Liver (tissue), 9 donors: ENCODE measurements around the gene ACOT11. TPM values are rescaled to one million over a fixed set of nuclear protein-coding genes. Genes with fewer than 3 reads are reported as not detected.

Experiments
- DNase-seq: peaks from one replicate; pipeline ENCODE4 v3.0.0-alpha.2; 2017; ENCODE audit warnings: low spot score
- H3K27ac ChIP-seq, 2 donors: one replicate each; pipeline ENCODE4 v1.7.0; 2013; ENCODE audit warnings: inconsistent platforms in 2 of 2, low read length in 2 of 2, control low read depth in 1 of 2, low read depth in 1 of 2, mild to moderate bottlenecking in 1 of 2
- H3K27me3 ChIP-seq, 4 donors: one replicate each; pipeline versions ENCODE4 v1.6.1 to v1.7.0; 2013; ENCODE audit warnings: low read length in 3 of 4, inconsistent platforms in 1 of 4, mild to moderate bottlenecking in 1 of 4, moderate library complexity in 1 of 4; ENCODE audit not compliant: control insufficient read depth in 4 of 4, insufficient read depth in 4 of 4
- H3K36me3 ChIP-seq, 4 donors: one replicate each; pipeline versions ENCODE4 v1.6.1 to v1.7.0; 2013; ENCODE audit warnings: low read length in 3 of 4, mild to moderate bottlenecking in 3 of 4, low read depth in 1 of 4, moderate library complexity in 1 of 4; ENCODE audit not compliant: control insufficient read depth in 4 of 4, insufficient read depth in 3 of 4
- H3K4me1 ChIP-seq, 4 donors: one replicate each; pipeline versions ENCODE4 v1.6.1 to v1.7.0; 2013; ENCODE audit warnings: low read length in 3 of 4, mild to moderate bottlenecking in 3 of 4, moderate library complexity in 1 of 4; ENCODE audit not compliant: control insufficient read depth in 4 of 4, insufficient read depth in 4 of 4
- H3K4me3 ChIP-seq, 3 donors: one replicate each; pipeline versions ENCODE4 v1.6.1 to v1.7.0; 2013; ENCODE audit warnings: low read length in 3 of 3, control low read depth in 1 of 3, low read depth in 1 of 3, mild to moderate bottlenecking in 1 of 3
- H3K9ac ChIP-seq, 2 donors: one replicate each; pipeline ENCODE4 v1.7.0; 2013; ENCODE audit warnings: low read length in 2 of 2, mild to moderate bottlenecking in 2 of 2, moderate library complexity in 2 of 2, control low read depth in 1 of 2, low read depth in 1 of 2
- H3K9me3 ChIP-seq, 4 donors: one replicate each; pipeline versions ENCODE4 v1.6.1 to v1.7.0; 2013; ENCODE audit warnings: low read length in 3 of 4; ENCODE audit not compliant: control insufficient read depth in 4 of 4
- EGR1 ChIP-seq, 2 donors: IDR thresholded peaks; 2 replicates each; pipeline ENCODE4 v1.6.1; 2016 to 2018; ENCODE audit warnings: antibody characterized with exemption in 2 of 2, low read depth in 2 of 2
- FOXA1 ChIP-seq: IDR thresholded peaks from 2 replicates; pipeline ENCODE4 v1.6.1; 2016; ENCODE audit warnings: antibody characterized with exemption
- FOXA2 ChIP-seq: IDR thresholded peaks from 2 replicates; pipeline ENCODE4 v1.6.1; 2016; ENCODE audit warnings: antibody characterized with exemption
- GABPA ChIP-seq, 2 donors: IDR thresholded peaks in 1 of 2; conservative IDR thresholded peaks in 1 of 2; 2 replicates each; pipeline ENCODE4 v1.6.1; 2016; ENCODE audit warnings: antibody characterized with exemption in 2 of 2, mild to moderate bottlenecking in 1 of 2, moderate library complexity in 1 of 2
- HNF4A ChIP-seq, 2 donors: conservative IDR thresholded peaks; 2 replicates each; pipeline ENCODE4 v1.6.1; 2016; ENCODE audit warnings: antibody characterized with exemption in 2 of 2, mild to moderate bottlenecking in 2 of 2
- HNF4G ChIP-seq: IDR thresholded peaks from 2 replicates; pipeline ENCODE4 v1.6.1; 2016; ENCODE audit warnings: antibody characterized with exemption
- JUND ChIP-seq, 2 donors: IDR thresholded peaks; 2 replicates each; pipeline ENCODE4 v1.6.1; 2016; ENCODE audit warnings: antibody characterized with exemption in 2 of 2
- MAX ChIP-seq: IDR thresholded peaks from 2 replicates; pipeline ENCODE4 v1.6.1; 2016; ENCODE audit warnings: antibody characterized with exemption
- NR2F2 ChIP-seq: IDR thresholded peaks from 2 replicates; pipeline ENCODE4 v1.6.1; 2016; ENCODE audit warnings: antibody characterized with exemption
- RAD21 ChIP-seq, 2 donors: IDR thresholded peaks; 2 replicates each; pipeline ENCODE4 v1.6.1; 2016; ENCODE audit warnings: antibody characterized with exemption in 2 of 2, mild to moderate bottlenecking in 2 of 2
- REST ChIP-seq: IDR thresholded peaks from 2 replicates; pipeline ENCODE4 v1.6.1; 2016; ENCODE audit warnings: antibody characterized with exemption, mild to moderate bottlenecking
- RXRA ChIP-seq, 2 donors: IDR thresholded peaks; 2 replicates each; pipeline ENCODE4 v1.6.1; 2017 to 2018; ENCODE audit warnings: antibody characterized with exemption in 2 of 2, mild to moderate bottlenecking in 1 of 2
- SP1 ChIP-seq: IDR thresholded peaks from 2 replicates; pipeline ENCODE4 v1.6.1; 2018; ENCODE audit warnings: antibody characterized with exemption, mild to moderate bottlenecking
- TAF1 ChIP-seq: conservative IDR thresholded peaks from 2 replicates; pipeline ENCODE4 v1.6.1; 2016; ENCODE audit warnings: antibody characterized with exemption, mild to moderate bottlenecking
- YY1 ChIP-seq: IDR thresholded peaks from 2 replicates; pipeline ENCODE4 v1.6.1; 2016; ENCODE audit warnings: antibody characterized with exemption, mild to moderate bottlenecking
- WGBS: extraction: QIAGEN DNeasy Blood & Tissue Kit; methylation state at CpG from one replicate; pipeline ENCODE4 v1.1.7; 2013; 5-methylcytosine and 5-hydroxymethylcytosine counted together
- polyA plus RNA-seq, 2 donors: library from polyadenylated mRNA; stranded (reverse) in 1 of 2; unstranded in 1 of 2; fragments of 200-250 nt in 1 of 2; fragments of >200 nt in 1 of 2; fragmentation: Nextera tagmentation in 1 of 2; extraction: Ambion mirVana in 1 of 2; gene quantifications; one replicate each; pipeline versions ENCODE4 v1.2.1 to v1.2.3, GENCODE V29; 2013 to 2015
- total RNA-seq, 2 donors: library from RNA; depleted of rRNA; stranded (reverse); fragments of >200 nt; gene quantifications; one replicate each; pipeline ENCODE4 v1.2.3, GENCODE V29; 2014
- TF ChIP-seq, protein P1 (sequence below): IDR thresholded peaks from 2 replicates; pipeline ENCODE4 v1.6.1; 2016; ENCODE audit warnings: antibody characterized with exemption
- TF ChIP-seq, protein P2 (sequence below): fragments of 150-350 bp; IDR thresholded peaks from 2 replicates; pipeline ENCODE4 v1.5.1; 2017; ENCODE audit warnings: improper control_type of control experiment, low read depth, low read length; ENCODE audit not compliant: missing input control
- TF ChIP-seq, protein P3 (sequence below): IDR thresholded peaks from 2 replicates; pipeline ENCODE4 v1.6.1; 2016; ENCODE audit warnings: antibody characterized with exemption
- donor health status: healthy.
- donor health status: healthy.
- donor health status: healthy.
- donor health status: healthy.
- donor health status: healthy.

The ACOT11 gene
- total and polyA plus RNA-seq, 4 donors, result 0.13 to 1.1 (median 0.50) TPM

GRCh38 chr1:54591127-54591756, 43.2 kb downstream of the ACOT11 start:
- Histone ChIP-seq H3K9ac (no peak overlapping the region), H3K27ac (no peak overlapping the region), H3K4me1 (peaks cover 1 to 10% (median 4%) of the 10 kb centered on the region in 4 donors), H3K27me3 (no peaks in the 10 kb centered on the region), H3K36me3 (no peaks in the 10 kb centered on the region), H3K9me3 (no peaks in the 10 kb centered on the region), H3K4me3 (no peak overlapping the region)
- DNase-seq, result no peak
- TF ChIP-seq TAF1 (no peak), GABPA (IDR thresholded peaks at IDR 0.05 in 1 of 2, conservative IDR thresholded peaks at IDR 0.05 in 1 of 2) (no peak), RXRA (IDR thresholded peaks at IDR 0.05) (no peak), NR2F2 (no peak), FOXA2 (no peak), RAD21 (IDR thresholded peaks at IDR 0.05) (no peak), FOXA1 (no peak), REST (no peak), HNF4G (no peak), HNF4A (conservative IDR thresholded peaks at IDR 0.05) (no peak), MAX (no peak), SP1 (no peak), JUND (IDR thresholded peaks at IDR 0.05) (no peak), EGR1 (IDR thresholded peaks at IDR 0.05; ENCODE audit: low read depth in 2 of 2) (no peak), YY1 (no peak)
- TF ChIP-seq, protein P1, sequence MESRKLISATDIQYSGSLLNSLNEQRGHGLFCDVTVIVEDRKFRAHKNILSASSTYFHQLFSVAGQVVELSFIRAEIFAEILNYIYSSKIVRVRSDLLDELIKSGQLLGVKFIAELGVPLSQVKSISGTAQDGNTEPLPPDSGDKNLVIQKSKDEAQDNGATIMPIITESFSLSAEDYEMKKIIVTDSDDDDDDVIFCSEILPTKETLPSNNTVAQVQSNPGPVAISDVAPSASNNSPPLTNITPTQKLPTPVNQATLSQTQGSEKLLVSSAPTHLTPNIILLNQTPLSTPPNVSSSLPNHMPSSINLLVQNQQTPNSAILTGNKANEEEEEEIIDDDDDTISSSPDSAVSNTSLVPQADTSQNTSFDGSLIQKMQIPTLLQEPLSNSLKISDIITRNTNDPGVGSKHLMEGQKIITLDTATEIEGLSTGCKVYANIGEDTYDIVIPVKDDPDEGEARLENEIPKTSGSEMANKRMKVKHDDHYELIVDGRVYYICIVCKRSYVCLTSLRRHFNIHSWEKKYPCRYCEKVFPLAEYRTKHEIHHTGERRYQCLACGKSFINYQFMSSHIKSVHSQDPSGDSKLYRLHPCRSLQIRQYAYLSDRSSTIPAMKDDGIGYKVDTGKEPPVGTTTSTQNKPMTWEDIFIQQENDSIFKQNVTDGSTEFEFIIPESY, result no peak
- TF ChIP-seq, protein P2, sequence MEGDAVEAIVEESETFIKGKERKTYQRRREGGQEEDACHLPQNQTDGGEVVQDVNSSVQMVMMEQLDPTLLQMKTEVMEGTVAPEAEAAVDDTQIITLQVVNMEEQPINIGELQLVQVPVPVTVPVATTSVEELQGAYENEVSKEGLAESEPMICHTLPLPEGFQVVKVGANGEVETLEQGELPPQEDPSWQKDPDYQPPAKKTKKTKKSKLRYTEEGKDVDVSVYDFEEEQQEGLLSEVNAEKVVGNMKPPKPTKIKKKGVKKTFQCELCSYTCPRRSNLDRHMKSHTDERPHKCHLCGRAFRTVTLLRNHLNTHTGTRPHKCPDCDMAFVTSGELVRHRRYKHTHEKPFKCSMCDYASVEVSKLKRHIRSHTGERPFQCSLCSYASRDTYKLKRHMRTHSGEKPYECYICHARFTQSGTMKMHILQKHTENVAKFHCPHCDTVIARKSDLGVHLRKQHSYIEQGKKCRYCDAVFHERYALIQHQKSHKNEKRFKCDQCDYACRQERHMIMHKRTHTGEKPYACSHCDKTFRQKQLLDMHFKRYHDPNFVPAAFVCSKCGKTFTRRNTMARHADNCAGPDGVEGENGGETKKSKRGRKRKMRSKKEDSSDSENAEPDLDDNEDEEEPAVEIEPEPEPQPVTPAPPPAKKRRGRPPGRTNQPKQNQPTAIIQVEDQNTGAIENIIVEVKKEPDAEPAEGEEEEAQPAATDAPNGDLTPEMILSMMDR, result no peak
- TF ChIP-seq, protein P3, sequence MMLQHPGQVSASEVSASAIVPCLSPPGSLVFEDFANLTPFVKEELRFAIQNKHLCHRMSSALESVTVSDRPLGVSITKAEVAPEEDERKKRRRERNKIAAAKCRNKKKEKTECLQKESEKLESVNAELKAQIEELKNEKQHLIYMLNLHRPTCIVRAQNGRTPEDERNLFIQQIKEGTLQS, result no peak
- WGBS, result 58% methylated on average over 5 of the region's 5 CpGs
